Esophagus muscularis mucosa (tissue), 4 donors: ENCODE data around the gene SLC1A1.

Experiments
- CTCF ChIP-seq, 3 experiments: fragments of 200-600 bp in 2 of 3; fragments of 450-650 bp in 1 of 3; sonication (generic) in 2 of 3; IDR thresholded peaks; one replicate each; pipeline ENCODE4 v1.5.1; 2017 to 2019; ENCODE audit warnings: antibody characterized with exemption in 3 of 3, mild to moderate bottlenecking in 2 of 3, moderate library complexity in 1 of 3
- EP300 ChIP-seq: sonication (generic); formaldehyde crosslinking; IDR thresholded peaks from one replicate; pipeline ENCODE4 v1.6.1; 2017; ENCODE audit warnings: antibody characterized with exemption
- POLR2A ChIP-seq: fragments of 450-650 bp; IDR thresholded peaks from one replicate; pipeline ENCODE4 v1.6.1; 2017; ENCODE audit warnings: antibody characterized with exemption, moderate library complexity, mild to moderate bottlenecking, low read depth
- POLR2AphosphoS5 ChIP-seq, 2 donors: sonication (generic); formaldehyde crosslinking; IDR thresholded peaks; one replicate each; pipeline ENCODE4 v1.6.1; 2017; ENCODE audit warnings: antibody characterized with exemption in 2 of 2

GRCh38 chr9:4591123-4591500, 100.8 kb downstream of the SLC1A1 start:
- TF ChIP-seq CTCF (IDR thresholded peaks at IDR 0.05), result no peak
- no peak for TF ChIP-seq POLR2A
- no peak for TF ChIP-seq POLR2AphosphoS5 (IDR thresholded peaks at IDR 0.05)
- no peak for TF ChIP-seq EP300
